Tibial nerve (tissue), 4 donors: Measurements from ENCODE around the gene MUC12. TPM values are rescaled to one million over a fixed set of nuclear protein-coding genes. Genes with fewer than 3 reads are reported as not detected.
"Not testable (repeated sequence)": the region's sequence is repeated elsewhere in the genome, so short reads cannot be mapped to it uniquely, and the experiment has no call there.

ENCODE experiments used
- DNase-seq, 2 donors: peaks; one replicate each; pipeline ENCODE4 v3.0.0-alpha.2; 2019; ENCODE audit warnings: low spot score in 2 of 2
- H3K27ac ChIP-seq, 4 donors: fragments of 200-600 bp; sonication (generic) in 3 of 4; one replicate each; pipeline ENCODE4 v1.5.1; 2017 to 2019; ENCODE audit warnings: mild to moderate bottlenecking in 1 of 4
- H3K27me3 ChIP-seq, 2 donors: fragments of 200-600 bp; sonication (generic) in 1 of 2; one replicate each; pipeline versions ENCODE4 v1.5.1 to v1.6.0; 2017 to 2019
- H3K36me3 ChIP-seq, 3 donors: fragments of 200-600 bp; sonication (generic); one replicate each; pipeline ENCODE4 v1.5.1; 2018 to 2019
- H3K4me1 ChIP-seq, 4 donors: fragments of 200-600 bp; sonication (generic) in 3 of 4; one replicate each; pipeline ENCODE4 v1.5.1; 2017 to 2019
- H3K4me3 ChIP-seq, 4 donors: fragments of 200-600 bp; sonication (generic) in 3 of 4; one replicate each; pipeline ENCODE4 v1.5.1; 2017 to 2019; ENCODE audit warnings: mild to moderate bottlenecking in 1 of 4, moderate library complexity in 1 of 4
- H3K9me3 ChIP-seq, 4 donors: fragments of 200-600 bp; sonication (generic) in 3 of 4; one replicate each; pipeline ENCODE4 v1.5.1; 2017 to 2019
- EP300 ChIP-seq, 2 donors: sonication (generic); formaldehyde crosslinking; IDR thresholded peaks; one replicate each; pipeline ENCODE4 v1.6.1; 2017; ENCODE audit warnings: antibody characterized with exemption in 2 of 2, mild to moderate bottlenecking in 1 of 2
- POLR2A ChIP-seq, 2 donors: fragments of 450-650 bp; IDR thresholded peaks; one replicate each; pipeline ENCODE4 v1.6.1; 2017; ENCODE audit warnings: antibody characterized with exemption in 2 of 2, mild to moderate bottlenecking in 2 of 2, moderate library complexity in 2 of 2
- WGBS, 2 donors: methylation state at CpG; one replicate each; pipeline ENCODE4 v1.1.5; 2018; 5-methylcytosine and 5-hydroxymethylcytosine counted together
- total RNA-seq, 4 donors: library from RNA; depleted of rRNA; stranded (reverse); fragments of >200 nt; gene quantifications; one replicate each; pipeline ENCODE4 v1.1.0, GENCODE V29; 2016
- TF ChIP-seq, protein P1 (sequence below), 5 experiments: fragments of 200-600 bp in 3 of 5; fragments of 450-650 bp in 2 of 5; sonication (generic) in 3 of 5; IDR thresholded peaks; one replicate each; pipeline ENCODE4 v1.5.1; 2016 to 2019; ENCODE audit warnings: antibody characterized with exemption in 5 of 5, mild to moderate bottlenecking in 3 of 5, moderate library complexity in 2 of 5

MUC12 gene
- total RNA-seq, 4 donors from 2014 or later: not detected

DNA sequence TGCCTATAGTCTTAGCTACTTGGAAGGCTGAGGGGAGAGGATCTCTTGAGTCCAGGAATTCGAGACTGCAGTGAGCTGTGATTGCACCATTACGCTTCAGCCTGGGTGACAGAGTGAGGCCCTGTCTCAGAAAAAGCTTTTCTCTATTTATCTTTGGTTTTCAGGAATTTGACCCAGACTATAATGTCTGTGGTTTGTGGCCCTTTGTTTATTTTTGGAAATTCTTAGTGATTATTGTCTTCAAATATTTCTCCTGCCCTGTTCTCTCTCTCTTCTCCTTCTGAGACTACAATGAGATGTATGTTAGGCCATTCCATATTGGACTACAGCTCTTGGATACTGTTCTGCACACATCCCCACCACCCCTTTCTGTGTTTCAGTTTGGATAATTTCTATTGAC is 4.7 kb downstream of the MUC12 start:
- DNase-seq: no peak
- TF ChIP-seq POLR2A (IDR thresholded peaks at IDR 0.05) (no peak), EP300 (IDR thresholded peaks at IDR 0.05) (no peak)
- TF ChIP-seq, protein P1, sequence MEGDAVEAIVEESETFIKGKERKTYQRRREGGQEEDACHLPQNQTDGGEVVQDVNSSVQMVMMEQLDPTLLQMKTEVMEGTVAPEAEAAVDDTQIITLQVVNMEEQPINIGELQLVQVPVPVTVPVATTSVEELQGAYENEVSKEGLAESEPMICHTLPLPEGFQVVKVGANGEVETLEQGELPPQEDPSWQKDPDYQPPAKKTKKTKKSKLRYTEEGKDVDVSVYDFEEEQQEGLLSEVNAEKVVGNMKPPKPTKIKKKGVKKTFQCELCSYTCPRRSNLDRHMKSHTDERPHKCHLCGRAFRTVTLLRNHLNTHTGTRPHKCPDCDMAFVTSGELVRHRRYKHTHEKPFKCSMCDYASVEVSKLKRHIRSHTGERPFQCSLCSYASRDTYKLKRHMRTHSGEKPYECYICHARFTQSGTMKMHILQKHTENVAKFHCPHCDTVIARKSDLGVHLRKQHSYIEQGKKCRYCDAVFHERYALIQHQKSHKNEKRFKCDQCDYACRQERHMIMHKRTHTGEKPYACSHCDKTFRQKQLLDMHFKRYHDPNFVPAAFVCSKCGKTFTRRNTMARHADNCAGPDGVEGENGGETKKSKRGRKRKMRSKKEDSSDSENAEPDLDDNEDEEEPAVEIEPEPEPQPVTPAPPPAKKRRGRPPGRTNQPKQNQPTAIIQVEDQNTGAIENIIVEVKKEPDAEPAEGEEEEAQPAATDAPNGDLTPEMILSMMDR (IDR thresholded peaks at IDR 0.05): no peak
- Histone ChIP-seq H3K4me1 (no peaks in the 10 kb centered on the region), H3K27me3 (peaks cover 0 to 11% of the 10 kb centered on the region in 2 donors), H3K36me3 (no peaks in the 10 kb centered on the region), H3K27ac (no peak overlapping the region), H3K4me3 (no peak overlapping the region), H3K9me3 (peaks cover 0 to 15% (median 0%) of the 10 kb centered on the region in 4 donors)
- WGBS, 2 donors: 57 to 64% methylated on average over 2 of the region's 2 CpGs

DNA sequence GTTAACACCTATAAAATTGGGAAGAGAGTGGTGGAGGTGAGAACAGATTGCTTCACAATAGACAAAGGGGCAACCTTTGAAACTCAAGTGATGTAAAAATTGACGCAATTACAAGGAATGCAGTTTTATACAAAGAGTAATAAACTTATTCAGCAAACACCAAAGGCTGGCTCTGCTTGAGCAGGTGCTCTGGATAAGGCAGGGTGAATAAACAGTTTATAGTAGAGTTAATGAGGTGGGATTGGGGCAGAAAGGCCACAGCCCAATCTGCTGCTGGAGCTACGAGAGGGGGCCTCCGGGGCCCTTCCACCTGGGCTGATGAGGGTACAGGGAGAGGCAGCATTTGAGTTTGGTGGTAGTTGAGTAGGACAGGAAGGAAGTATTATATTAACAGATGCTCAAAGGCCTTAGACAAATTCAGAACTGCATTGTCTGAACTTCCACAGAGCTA is 6.0 kb downstream of the MUC12 start:
- WGBS, 2 donors: 41 to 50% methylated on average over 3 of the region's 3 CpGs
- no peak for TF ChIP-seq POLR2A (IDR thresholded peaks at IDR 0.05)
- TF ChIP-seq, protein P1 (IDR thresholded peaks at IDR 0.05): no peak
- no peak for TF ChIP-seq EP300 (IDR thresholded peaks at IDR 0.05)
- no peaks in the 10 kb centered on the region for H3K4me1 ChIP-seq

DNA sequence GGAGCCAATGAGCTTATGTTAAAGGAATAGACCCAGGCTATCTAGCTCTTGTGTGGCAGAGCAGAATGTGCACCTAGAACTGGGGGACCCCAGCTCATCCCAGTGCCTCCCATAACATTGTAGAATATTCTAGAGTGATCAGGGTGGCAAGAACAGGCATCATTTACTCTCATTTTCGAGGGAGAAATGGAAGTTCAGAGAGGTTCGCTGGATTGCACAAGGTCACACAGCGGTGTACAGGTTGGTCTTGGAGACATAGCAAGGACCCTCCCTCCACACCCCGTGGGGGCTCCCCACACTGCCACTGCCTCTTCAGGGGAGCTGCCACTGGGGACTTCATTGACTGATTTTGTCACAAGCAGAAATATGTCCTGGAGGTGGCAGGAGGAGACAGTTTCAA is 8.9 kb downstream of the MUC12 start:
- TF ChIP-seq EP300 (IDR thresholded peaks at IDR 0.05) (no peak), POLR2A (IDR thresholded peaks at IDR 0.05) (no peak)
- TF ChIP-seq, protein P1 (IDR thresholded peaks at IDR 0.05): no peak
- 79 to 88% methylated on average over 4 of the region's 4 CpGs for WGBS, 2 donors
- no peak for DNase-seq

More for the DNA sequence above, 6.0 kb downstream of the MUC12 start:
- no peak for DNase-seq
- Histone ChIP-seq H3K27me3 (no peaks in the 10 kb centered on the region), H3K4me3 (no peak overlapping the region), H3K27ac (no peak overlapping the region), H3K9me3 (peaks cover 0 to 15% (median 0%) of the 10 kb centered on the region in 4 donors), H3K36me3 (no peaks in the 10 kb centered on the region)

DNA sequence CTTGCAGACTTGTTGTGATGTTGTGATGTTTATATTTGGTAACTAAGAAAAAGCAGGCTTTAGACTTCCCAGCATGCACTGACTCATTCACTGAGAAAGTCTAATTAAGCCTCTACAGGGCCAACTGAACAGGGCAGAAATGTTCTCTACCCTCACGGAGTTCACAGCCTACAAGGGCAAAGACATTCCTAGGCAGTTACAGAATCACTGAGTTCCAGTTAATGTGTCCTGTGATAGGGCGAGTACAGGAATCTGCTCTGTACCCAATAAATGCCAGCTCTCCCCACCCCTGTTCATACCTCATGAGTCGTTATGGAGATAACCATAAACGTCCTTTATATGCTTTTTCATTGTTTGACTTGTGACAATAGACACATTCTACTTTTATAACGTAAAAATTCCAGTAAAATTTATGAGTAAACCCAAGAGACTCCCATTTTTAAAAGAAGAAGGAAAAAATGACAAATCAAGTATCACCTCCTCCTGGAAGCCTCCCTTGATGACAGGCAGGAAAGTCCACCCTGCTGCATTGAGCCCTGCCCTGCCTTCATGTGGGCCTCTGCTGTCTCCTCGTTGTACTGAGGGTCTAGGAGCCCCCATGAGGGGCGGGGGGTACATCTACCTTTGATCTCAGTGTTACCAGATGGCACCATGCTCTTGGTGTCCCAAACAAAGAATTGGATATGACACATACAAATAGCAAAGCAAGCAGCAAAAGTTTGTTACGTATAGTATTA is 14.3 kb downstream of the MUC12 start:
- Histone ChIP-seq H3K9me3 (no peaks in the 10 kb centered on the region), H3K36me3 (no peaks in the 10 kb centered on the region), H3K27ac (no peak overlapping the region), H3K27me3 (no peaks in the 10 kb centered on the region), H3K4me1 (no peaks in the 10 kb centered on the region), H3K4me3 (no peak overlapping the region)
- 49 to 50% methylated on average over 8 of the region's 8 CpGs for WGBS, 2 donors
- no peak for DNase-seq
- TF ChIP-seq EP300 (IDR thresholded peaks at IDR 0.05): no peak
- TF ChIP-seq, protein P1 (IDR thresholded peaks at IDR 0.05): no peak
- no peak for TF ChIP-seq POLR2A (IDR thresholded peaks at IDR 0.05)

More for the DNA sequence above, 8.9 kb downstream of the MUC12 start:
- no peaks in the 10 kb centered on the region for H3K4me1 ChIP-seq
- H3K9me3 ChIP-seq: peaks cover 0 to 15% (median 0%) of the 10 kb centered on the region in 4 donors
- no peaks in the 10 kb centered on the region for H3K36me3 ChIP-seq
- H3K4me3 ChIP-seq: no peak overlapping the region
- H3K27me3 ChIP-seq: no peaks in the 10 kb centered on the region
- H3K27ac ChIP-seq: no peak overlapping the region

DNA sequence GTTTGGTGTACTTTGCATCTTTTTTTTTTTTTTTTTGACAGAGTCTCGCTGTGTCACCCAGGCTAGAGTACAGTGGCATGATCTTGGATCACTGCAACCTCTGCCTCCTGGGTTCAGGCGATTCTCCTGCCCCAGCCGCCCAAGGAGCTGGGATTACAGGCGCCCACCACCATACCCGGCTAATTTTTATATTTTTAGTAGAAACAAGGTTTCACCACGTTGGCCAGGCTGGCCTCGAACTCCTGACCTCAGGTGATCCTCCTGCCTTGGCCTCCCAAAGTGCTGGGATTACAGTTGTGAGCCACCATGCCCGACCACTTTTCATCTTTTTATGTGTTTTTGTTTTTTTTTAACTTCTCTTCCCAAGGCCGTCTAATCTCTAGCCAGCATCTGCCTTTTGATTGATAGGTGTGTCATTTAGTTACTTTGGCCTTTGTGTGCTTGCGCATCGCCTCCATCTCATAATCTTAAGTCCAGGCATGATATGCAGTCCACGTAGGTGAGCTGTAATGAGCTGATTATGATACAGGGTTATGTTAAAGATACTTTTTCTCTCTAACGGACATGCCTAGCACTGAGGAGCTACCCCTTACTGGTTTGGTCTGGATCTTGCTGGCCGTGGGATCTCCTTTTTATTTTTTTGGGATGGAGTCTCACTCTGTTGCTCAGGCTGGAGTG is 15.0 kb downstream of the MUC12 start:
- H3K36me3 ChIP-seq, H3K27ac ChIP-seq, H3K9me3 ChIP-seq, H3K4me3 ChIP-seq, H3K27me3 ChIP-seq, H3K4me1 ChIP-seq, DNase-seq: not testable (repeated sequence)
- WGBS, 2 donors: 80 to 82% methylated on average over 14 of the region's 14 CpGs

DNA sequence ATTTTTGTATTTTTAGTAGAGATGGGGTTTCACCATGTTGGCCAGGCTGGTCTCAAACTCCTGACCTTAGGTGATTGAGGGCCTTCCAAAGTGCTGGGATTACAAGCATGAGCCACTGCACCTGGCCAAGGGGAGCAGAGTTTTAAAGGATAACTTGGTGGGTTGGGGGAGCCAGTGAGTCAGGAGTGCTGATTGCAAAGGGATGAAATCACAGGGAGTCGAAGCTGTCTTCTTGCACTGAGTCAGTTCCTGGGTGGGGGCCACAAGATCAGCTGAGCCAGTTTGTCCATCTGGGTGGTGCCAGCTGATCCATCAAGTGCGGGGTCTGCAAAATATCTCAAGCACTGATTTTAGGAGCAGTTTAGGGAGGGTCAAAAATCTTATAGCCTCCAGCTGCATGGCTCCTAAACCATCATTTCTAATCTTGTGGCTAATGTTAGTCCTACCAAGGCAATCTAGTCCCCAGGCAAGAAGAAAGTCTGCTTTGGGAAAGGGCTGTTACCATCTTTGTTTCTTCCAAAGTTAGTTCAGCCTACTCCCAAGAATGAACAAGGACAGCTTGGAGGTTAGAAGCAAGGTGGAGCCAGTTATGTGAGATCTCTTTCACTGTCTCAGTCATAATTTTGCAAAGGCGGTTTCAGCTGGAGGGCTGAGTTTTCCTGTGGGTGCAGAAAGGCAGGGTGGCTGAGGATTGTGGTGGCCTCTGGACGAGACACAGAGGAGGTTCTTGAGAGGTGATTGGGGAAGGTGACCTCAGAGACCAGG is 15.8 kb downstream of the MUC12 start:
- not testable (repeated sequence) for H3K4me3 ChIP-seq, H3K9me3 ChIP-seq, H3K4me1 ChIP-seq, DNase-seq, H3K36me3 ChIP-seq, H3K27ac ChIP-seq, H3K27me3 ChIP-seq
- WGBS, 2 donors: 47 to 62% methylated on average over 4 of the region's 4 CpGs
